ENCODE measurements around the gene MBD3L3. TPM values are rescaled to one million over a fixed set of nuclear protein-coding genes. Genes with fewer than 3 reads are reported as not detected.

The MBD3L3 gene
- polyA plus RNA-seq, 1 of the 3 experiments (the other 2 are of a cell fraction): 0.07 TPM

- H3K36me3 ChIP-seq (replicated peaks in 1 of 2; ENCODE audit: control insufficient read depth in 1 of 2, insufficient read depth in 2 of 2, low read length in 1 of 2): peaks cover 67 to 93% of the 10 kb centered on the region in 2 experiments
- H3K4me3 ChIP-seq (ENCODE audit: low read depth in 2 of 2, low read length in 1 of 2): no peak overlapping the region; a peak in 1 of 4 replicates
- H4K20me1 ChIP-seq (ENCODE audit: insufficient read depth): no peaks in the 10 kb centered on the region
- H3K27ac ChIP-seq (ENCODE audit: low read depth in 2 of 2, low read length in 1 of 2): no peak overlapping the region
- no peaks in the 10 kb centered on the region for H3K27me3 ChIP-seq (ENCODE audit: insufficient read depth)
- ChIA-PET CTCF (no interaction called here), POLR2A (no interaction called here)
- H3K79me2 ChIP-seq (ENCODE audit: insufficient read depth): peaks cover 3% of the 10 kb centered on the region
- no peak overlapping the region for H2AFZ ChIP-seq (ENCODE audit: low read depth)
- no peak overlapping the region for H3K9ac ChIP-seq
- H3K9me3 ChIP-seq: peaks cover 22% of the 10 kb centered on the region
- H3K4me1 ChIP-seq (ENCODE audit: control insufficient read depth in 1 of 2, insufficient read depth in 2 of 2, low read depth in 1 of 2, low read length in 1 of 2): no peaks in the 10 kb centered on the region
- no peak for DNase-seq
- H3K4me2 ChIP-seq: no peak overlapping the region
- TF ChIP-seq FOXJ3 (CRISPR knock-in tag; IDR thresholded peaks at IDR 0.05) (no peak), JUND (IDR thresholded peaks at IDR 0.05) (no peak)
- H3F3A ChIP-seq (replicated peaks; ENCODE audit: insufficient read depth): peaks cover 19% of the 10 kb centered on the region
- WGBS (ENCODE audit: low lambda C conversion rate): 97% methylated on average over 5 of the region's 6 CpGs
- no peaks in the 10 kb centered on the region for H3K9me2 ChIP-seq
These were observed 17.7 kb upstream of the MBD3L3 start for GRCh38 chr19:7076151-7076550.

GRCh38 chr19:7074705-7075282 is 16.3 kb upstream of the MBD3L3 start:
- no peaks in the 10 kb centered on the region for H4K20me1 ChIP-seq (ENCODE audit: insufficient read depth)
- H3K27ac ChIP-seq (ENCODE audit: low read depth in 2 of 2, low read length in 1 of 2): no peak overlapping the region
- peaks cover 16% of the 10 kb centered on the region for H3K9me3 ChIP-seq
- H3F3A ChIP-seq (replicated peaks; ENCODE audit: insufficient read depth): peaks cover 19% of the 10 kb centered on the region
- TF ChIP-seq GATA2 (CRISPR knock-in tag; IDR thresholded peaks at IDR 0.05): no peak
- no peak for TF ChIP-seq ELF1 (IDR thresholded peaks at IDR 0.05)
- no peak for TF ChIP-seq POLR2AphosphoS5 (IDR thresholded peaks at IDR 0.05; ENCODE audit: low read depth, low read length)
- no peak for TF ChIP-seq TAF1 (IDR thresholded peaks at IDR 0.05; ENCODE audit: borderline replicate concordance, low read depth, low read length)
- TF ChIP-seq IRF3 (IDR thresholded peaks at IDR 0.05; ENCODE audit: low read depth, low read length): no peak
- TF ChIP-seq, protein P1, sequence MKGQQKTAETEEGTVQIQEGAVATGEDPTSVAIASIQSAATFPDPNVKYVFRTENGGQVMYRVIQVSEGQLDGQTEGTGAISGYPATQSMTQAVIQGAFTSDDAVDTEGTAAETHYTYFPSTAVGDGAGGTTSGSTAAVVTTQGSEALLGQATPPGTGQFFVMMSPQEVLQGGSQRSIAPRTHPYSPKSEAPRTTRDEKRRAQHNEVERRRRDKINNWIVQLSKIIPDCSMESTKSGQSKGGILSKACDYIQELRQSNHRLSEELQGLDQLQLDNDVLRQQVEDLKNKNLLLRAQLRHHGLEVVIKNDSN (IDR thresholded peaks at IDR 0.05; ENCODE audit: borderline replicate concordance, low read depth): no peak
- TF ChIP-seq EZH2phosphoT487 (IDR thresholded peaks at IDR 0.05; ENCODE audit: borderline replicate concordance, low read depth): no peak
- no peak for TF ChIP-seq TEAD4 (IDR thresholded peaks at IDR 0.05; ENCODE audit: borderline replicate concordance, insufficient read depth)
- no peak for TF ChIP-seq REST (IDR thresholded peaks at IDR 0.05; ENCODE audit: low read depth, low read length)
- H3K9me2 ChIP-seq: no peaks in the 10 kb centered on the region
- no peak overlapping the region for H3K4me3 ChIP-seq (ENCODE audit: low read depth in 2 of 2, low read length in 1 of 2)
- H3K36me3 ChIP-seq (replicated peaks in 1 of 2; ENCODE audit: control insufficient read depth in 1 of 2, insufficient read depth in 2 of 2, low read length in 1 of 2): peaks cover 58 to 90% of the 10 kb centered on the region in 2 experiments
- ChIA-PET CTCF (no interaction called here), POLR2A (no interaction called here)
- peaks cover 16% of the 10 kb centered on the region for H3K79me2 ChIP-seq (ENCODE audit: insufficient read depth)
- 97% methylated on average over 29 of the region's 29 CpGs for WGBS (ENCODE audit: low lambda C conversion rate)
- no peaks in the 10 kb centered on the region for H3K27me3 ChIP-seq (ENCODE audit: insufficient read depth)
- no peak for DNase-seq
- peaks cover 3 to 4% of the 10 kb centered on the region in 2 experiments; a peak in 2 of 4 replicates for H3K4me1 ChIP-seq (ENCODE audit: control insufficient read depth in 1 of 2, insufficient read depth in 2 of 2, low read depth in 1 of 2, low read length in 1 of 2)
- H2AFZ ChIP-seq (ENCODE audit: low read depth): no peak overlapping the region
- H3K4me2 ChIP-seq: no peak overlapping the region
- H3K9ac ChIP-seq: no peak overlapping the region

All from SK-N-SH (cell line).